SK-N-SH (cell line): ENCODE results near the gene SLC35F4. TPM values are rescaled to one million over a fixed set of nuclear protein-coding genes. Genes with fewer than 3 reads are reported as not detected.

Experiments used
- CTCF ChIA-PET: fragments of 300-600, 350-600 bp; formaldehyde crosslinking; extraction: SDS; loops from one replicate; lab custom pipeline; 2021; lab: Yijun Ruan, JAX
- POLR2A ChIA-PET: fragments of 350-600 bp; sonication (Branson Sonifier 250); formaldehyde crosslinking; extraction: SDS; loops from one replicate; lab custom pipeline; 2020; ENCODE audit warnings: antibody characterized with exemption, inconsistent platforms; lab: Yijun Ruan, JAX
- DNase-seq: peaks from one replicate; pipeline ENCODE4 v3.0.0; 2012
- H2AFZ ChIP-seq: fragments of 200-600 bp; sonication (generic); 2 replicates; pipeline ENCODE4 v1.8.1; 2016; ENCODE audit warnings: antibody characterized with exemption, mild to moderate bottlenecking, low read depth
- H3F3A ChIP-seq: fragments of 200-600 bp; sonication (generic); replicated peaks from 2 replicates; pipeline ENCODE3; 2016; ENCODE audit warnings: antibody characterized with exemption, mild to moderate bottlenecking; ENCODE audit not compliant: insufficient read depth
- H3K27ac ChIP-seq, 2 experiments: fragments of 200-500 bp in 1 of 2; fragments of 200-600 bp in 1 of 2; sonication (Bioruptor generic) in 1 of 2; sonication (generic), shearing (Covaris generic) in 1 of 2; 2 replicates each; pipeline versions ENCODE4 v1.5.1 to v1.6.1; 2014 to 2016; ENCODE audit warnings: low read depth in 2 of 2, inconsistent platforms in 1 of 2, low read length in 1 of 2, mild to moderate bottlenecking in 1 of 2, mixed read lengths in 1 of 2
- H3K27me3 ChIP-seq: fragments of 200-600 bp; sonication (generic), shearing (Covaris generic); 2 replicates; pipeline ENCODE4 v1.6.1; 2016; ENCODE audit warnings: mixed run types; ENCODE audit not compliant: insufficient read depth
- H3K36me3 ChIP-seq, 2 experiments: fragments of 200-500 bp in 1 of 2; fragments of 200-600 bp in 1 of 2; sonication (Bioruptor generic) in 1 of 2; sonication (generic) in 1 of 2; replicated peaks in 1 of 2; 2 replicates each; pipeline versions ENCODE3 to v1.5.1; 2014 to 2016; ENCODE audit warnings: low read length in 1 of 2, mild to moderate bottlenecking in 1 of 2; ENCODE audit not compliant: insufficient read depth in 2 of 2, control insufficient read depth in 1 of 2
- H3K4me1 ChIP-seq, 2 experiments: fragments of 200-500 bp in 1 of 2; fragments of 200-600 bp in 1 of 2; sonication (Bioruptor generic) in 1 of 2; sonication (generic), shearing (Covaris generic) in 1 of 2; 2 replicates each; pipeline versions ENCODE4 v1.5.1 to v1.6.1; 2014 to 2016; ENCODE audit warnings: low read depth in 1 of 2, low read length in 1 of 2, mixed run types in 1 of 2; ENCODE audit not compliant: insufficient read depth in 2 of 2, control insufficient read depth in 1 of 2
- H3K4me2 ChIP-seq: fragments of 200-600 bp; sonication (generic), shearing (Covaris generic); 2 replicates; pipeline ENCODE4 v1.6.1; 2017; ENCODE audit warnings: mixed run types
- H3K4me3 ChIP-seq, 2 experiments: fragments of 200-500 bp in 1 of 2; fragments of 200-600 bp in 1 of 2; sonication (Bioruptor generic) in 1 of 2; sonication (generic), shearing (Covaris generic) in 1 of 2; 2 replicates each; pipeline versions ENCODE4 v1.5.1 to v1.8.1; 2014 to 2016; ENCODE audit warnings: low read depth in 2 of 2, inconsistent platforms in 1 of 2, low read length in 1 of 2, mild to moderate bottlenecking in 1 of 2, mixed read lengths in 1 of 2, moderate library complexity in 1 of 2
- H3K79me2 ChIP-seq: fragments of 200-600 bp; sonication (generic); 2 replicates; pipeline ENCODE4 v1.8.1; 2017; ENCODE audit warnings: mild to moderate bottlenecking; ENCODE audit not compliant: insufficient read depth
- H3K9ac ChIP-seq: fragments of 200-600 bp; sonication (generic); 2 replicates; pipeline ENCODE4 v1.6.1; 2017; ENCODE audit warnings: mixed run types
- H3K9me2 ChIP-seq: fragments of 200-600 bp; sonication (generic); 2 replicates; pipeline ENCODE4 v1.6.1; 2017; ENCODE audit warnings: mixed run types
- H3K9me3 ChIP-seq: fragments of 200-600 bp; sonication (generic); 2 replicates; pipeline ENCODE4 v1.6.1; 2017; ENCODE audit warnings: mixed run types, mild to moderate bottlenecking, moderate library complexity
- H4K20me1 ChIP-seq: fragments of 200-600 bp; sonication (generic); 2 replicates; pipeline ENCODE4 v1.6.1; 2017; ENCODE audit warnings: mild to moderate bottlenecking, mixed run types; ENCODE audit not compliant: insufficient read depth
- CHD2 ChIP-seq: fragments of 150-350 bp; IDR thresholded peaks from 2 replicates; pipeline ENCODE4 v1.6.1; 2018; ENCODE audit warnings: low read length; ENCODE audit not compliant: partially characterized antibody
- ELF1 ChIP-seq: IDR thresholded peaks from 2 replicates; pipeline ENCODE4 v1.4.0; 2012
- EZH2phosphoT487 ChIP-seq: fragments of 200-600 bp; sonication (generic); IDR thresholded peaks from 2 replicates; pipeline ENCODE4 v1.6.1; 2017; ENCODE audit warnings: low read depth, mixed run types, mild to moderate bottlenecking, antibody characterized with exemption, moderate library complexity, borderline replicate concordance
- FOSL2 ChIP-seq: IDR thresholded peaks from 2 replicates; pipeline ENCODE4 v1.4.0; 2012; ENCODE audit warnings: low read depth, mild to moderate bottlenecking, moderate library complexity, borderline replicate concordance
- GABPA ChIP-seq: IDR thresholded peaks from 2 replicates; pipeline ENCODE4 v1.4.0; 2012; ENCODE audit warnings: low read depth, mild to moderate bottlenecking
- MEF2A ChIP-seq: IDR thresholded peaks from 2 replicates; pipeline ENCODE4 v1.4.0; 2012; ENCODE audit warnings: low read depth, borderline replicate concordance
- NFIC ChIP-seq: IDR thresholded peaks from 2 replicates; pipeline ENCODE4 v1.4.0; 2012; ENCODE audit warnings: borderline replicate concordance
- NRF1 ChIP-seq: IDR thresholded peaks from 2 replicates; pipeline ENCODE4 v1.6.1; 2012; ENCODE audit warnings: low read depth, mild to moderate bottlenecking, low read length
- POLR2AphosphoS5 ChIP-seq: IDR thresholded peaks from 2 replicates; pipeline ENCODE4 v1.6.1; 2012; ENCODE audit warnings: low read depth, low read length
- RXRA ChIP-seq: IDR thresholded peaks from 2 replicates; pipeline ENCODE4 v1.4.0; 2012; ENCODE audit warnings: low read depth, mild to moderate bottlenecking, borderline replicate concordance
- SMC3 ChIP-seq: IDR thresholded peaks from 2 replicates; pipeline ENCODE4 v1.6.1; 2012; ENCODE audit warnings: low read depth, low read length, improper control_type of control experiment
- WGBS: methylation state at CpG from one replicate; pipeline ENCODE4 v1.1.6; 2017; ENCODE audit warnings: low lambda C conversion rate; 5-methylcytosine and 5-hydroxymethylcytosine counted together
- polyA plus RNA-seq, 3 experiments: library from polyadenylated mRNA; depleted of rRNA; stranded (reverse); fragments of >200 nt; gene quantifications; 2 replicates each; pipeline ENCODE4 v1.2.3, GENCODE V29; 2012
- TF ChIP-seq, protein P1 (sequence below): IDR thresholded peaks from 2 replicates; pipeline ENCODE4 v1.4.0; 2012; ENCODE audit warnings: low read depth, borderline replicate concordance
- TF ChIP-seq, protein P2 (sequence below): IDR thresholded peaks from 2 replicates; pipeline ENCODE4 v1.4.0; 2012; ENCODE audit warnings: low read depth
- TF ChIP-seq, protein P3 (sequence below): fragments of 150-350 bp; IDR thresholded peaks from 2 replicates; pipeline ENCODE4 v1.6.1; 2017; ENCODE audit warnings: antibody characterized with exemption, low read length, low read depth, borderline replicate concordance

Gene SLC35F4
- polyA plus RNA-seq, 1 of the 3 experiments (the other 2 are of a cell fraction), result not detected

DNA sequence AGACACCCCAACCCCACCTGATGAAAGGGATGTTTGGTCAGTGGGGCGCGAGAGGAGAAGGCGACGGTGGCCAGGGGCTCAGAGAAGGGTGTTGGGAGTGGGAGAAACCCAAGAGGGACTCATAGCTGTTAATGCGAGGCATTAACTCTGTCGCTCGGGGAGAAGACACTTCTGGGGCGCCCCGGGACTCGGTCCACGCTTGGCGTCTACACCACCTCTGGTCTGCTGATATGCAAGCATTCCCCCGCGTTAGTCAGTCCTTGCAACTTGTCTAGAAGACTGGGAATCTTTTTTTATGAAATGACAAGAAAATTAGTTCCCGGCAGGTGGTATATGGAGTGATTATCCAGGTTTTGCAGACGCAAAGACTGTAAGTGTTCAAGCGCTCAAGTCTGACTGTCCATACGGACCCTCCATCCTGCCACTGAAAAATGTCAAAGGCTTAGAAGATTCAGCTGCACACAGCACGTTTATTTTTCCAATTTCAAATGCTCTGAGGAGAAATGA, 360 bp upstream of the SLC35F4 start:
- POLR2A ChIA-PET, result no interaction called here

DNA sequence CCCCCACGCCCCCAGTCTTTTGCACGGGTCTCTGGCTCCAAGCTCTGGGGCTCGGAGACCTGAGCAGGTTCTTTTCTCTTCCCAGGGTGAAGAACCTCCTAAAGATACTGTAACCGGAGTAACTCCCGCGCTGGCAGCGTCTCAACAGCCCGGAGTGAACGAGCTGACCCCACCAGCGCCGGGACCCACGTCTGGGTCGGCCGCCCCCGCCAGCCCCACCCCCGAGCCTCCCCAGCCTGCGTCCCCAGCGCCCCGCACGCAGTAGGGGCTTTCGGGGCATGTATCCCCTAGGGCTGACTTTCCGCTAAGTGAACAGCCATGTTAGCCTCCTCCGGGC, 858 bp downstream of the SLC35F4 start:
- H4K20me1 ChIP-seq, result no peaks in the 10 kb centered on the region
- H3K4me1 ChIP-seq, result no peaks in the 10 kb centered on the region
- no peaks in the 10 kb centered on the region for H3F3A ChIP-seq
- TF ChIP-seq SMC3, result no peak
- TF ChIP-seq, protein P1, sequence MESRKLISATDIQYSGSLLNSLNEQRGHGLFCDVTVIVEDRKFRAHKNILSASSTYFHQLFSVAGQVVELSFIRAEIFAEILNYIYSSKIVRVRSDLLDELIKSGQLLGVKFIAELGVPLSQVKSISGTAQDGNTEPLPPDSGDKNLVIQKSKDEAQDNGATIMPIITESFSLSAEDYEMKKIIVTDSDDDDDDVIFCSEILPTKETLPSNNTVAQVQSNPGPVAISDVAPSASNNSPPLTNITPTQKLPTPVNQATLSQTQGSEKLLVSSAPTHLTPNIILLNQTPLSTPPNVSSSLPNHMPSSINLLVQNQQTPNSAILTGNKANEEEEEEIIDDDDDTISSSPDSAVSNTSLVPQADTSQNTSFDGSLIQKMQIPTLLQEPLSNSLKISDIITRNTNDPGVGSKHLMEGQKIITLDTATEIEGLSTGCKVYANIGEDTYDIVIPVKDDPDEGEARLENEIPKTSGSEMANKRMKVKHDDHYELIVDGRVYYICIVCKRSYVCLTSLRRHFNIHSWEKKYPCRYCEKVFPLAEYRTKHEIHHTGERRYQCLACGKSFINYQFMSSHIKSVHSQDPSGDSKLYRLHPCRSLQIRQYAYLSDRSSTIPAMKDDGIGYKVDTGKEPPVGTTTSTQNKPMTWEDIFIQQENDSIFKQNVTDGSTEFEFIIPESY, result no peak
- TF ChIP-seq ELF1, result no peak
- TF ChIP-seq GABPA, result no peak
- no peak for TF ChIP-seq RXRA
- TF ChIP-seq NRF1, result no peak
- TF ChIP-seq, protein P2, sequence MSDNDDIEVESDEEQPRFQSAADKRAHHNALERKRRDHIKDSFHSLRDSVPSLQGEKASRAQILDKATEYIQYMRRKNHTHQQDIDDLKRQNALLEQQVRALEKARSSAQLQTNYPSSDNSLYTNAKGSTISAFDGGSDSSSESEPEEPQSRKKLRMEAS, result no peak
- no peak for TF ChIP-seq CHD2
- no peak for TF ChIP-seq POLR2AphosphoS5
- no peaks in the 10 kb centered on the region for H3K36me3 ChIP-seq
- no peaks in the 10 kb centered on the region for H3K79me2 ChIP-seq
- H3K4me2 ChIP-seq, result no peak overlapping the region
- H3K4me3 ChIP-seq, result no peak overlapping the region
- no peak overlapping the region for H2AFZ ChIP-seq
- H3K27ac ChIP-seq, result no peak overlapping the region
- H3K9me2 ChIP-seq, result no peaks in the 10 kb centered on the region
- ChIA-PET POLR2A (no interaction called here), CTCF (no interaction called here)
- no peaks in the 10 kb centered on the region for H3K9me3 ChIP-seq
- H3K9ac ChIP-seq, result no peak overlapping the region
- 12% methylated on average over 13 of the region's 23 CpGs for WGBS
- peak; percentile 21 for DNase-seq
- peaks cover 30% of the 10 kb centered on the region for H3K27me3 ChIP-seq

More for the DNA sequence above, 360 bp upstream of the SLC35F4 start:
- H4K20me1 ChIP-seq, result no peaks in the 10 kb centered on the region
- DNase-seq, result no peak
- no peaks in the 10 kb centered on the region for H3K9me2 ChIP-seq
- H3K27ac ChIP-seq, result no peak overlapping the region
- H3K36me3 ChIP-seq, result no peaks in the 10 kb centered on the region
- no peaks in the 10 kb centered on the region for H3K79me2 ChIP-seq
- no peak overlapping the region for H3K4me3 ChIP-seq
- H3K4me2 ChIP-seq, result no peak overlapping the region
- no peaks in the 10 kb centered on the region for H3F3A ChIP-seq
- H3K9ac ChIP-seq, result no peak overlapping the region
- H3K4me1 ChIP-seq, result no peaks in the 10 kb centered on the region
- no peaks in the 10 kb centered on the region for H3K9me3 ChIP-seq
- H3K27me3 ChIP-seq, result peaks cover 30% of the 10 kb centered on the region
- CTCF ChIA-PET, result interaction anchor here (1.4 kb wide), 1 partner anchor 14 kb away, joined by 3 read pairs; no protein-coding TSS in a partner anchor
- TF ChIP-seq CHD2 (no peak), RXRA (no peak), MEF2A (no peak), SMC3 (no peak), FOSL2 (no peak), EZH2phosphoT487 (no peak), NFIC (no peak)
- TF ChIP-seq, protein P3, sequence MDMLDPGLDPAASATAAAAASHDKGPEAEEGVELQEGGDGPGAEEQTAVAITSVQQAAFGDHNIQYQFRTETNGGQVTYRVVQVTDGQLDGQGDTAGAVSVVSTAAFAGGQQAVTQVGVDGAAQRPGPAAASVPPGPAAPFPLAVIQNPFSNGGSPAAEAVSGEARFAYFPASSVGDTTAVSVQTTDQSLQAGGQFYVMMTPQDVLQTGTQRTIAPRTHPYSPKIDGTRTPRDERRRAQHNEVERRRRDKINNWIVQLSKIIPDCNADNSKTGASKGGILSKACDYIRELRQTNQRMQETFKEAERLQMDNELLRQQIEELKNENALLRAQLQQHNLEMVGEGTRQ, result no peak
- TF ChIP-seq, all 33 proteins: peak for 0
- H2AFZ ChIP-seq, result no peak overlapping the region
- 7% methylated on average over 18 of the region's 19 CpGs for WGBS
